Astrocyte (in vitro differentiated cells and primary cell): ENCODE results near the gene RIT2. TPM values are rescaled to one million over a fixed set of nuclear protein-coding genes. Genes with fewer than 3 reads are reported as not detected.

ENCODE experiments used
- DNase-seq: peaks from one replicate; pipeline ENCODE4 v3.0.0-alpha.2; 2010; ENCODE audit warnings: low read depth
- FAIRE-seq: peaks from 2 replicates; lab custom pipeline; 2011; peaks lifted over from hg19 to GRCh38; lab: Jason Lieb, UNC
- H2AFZ ChIP-seq: 2 replicates; pipeline ENCODE4 v1.6.0; 2012; ENCODE audit warnings: low read depth, low read length, inconsistent platforms
- H3K27ac ChIP-seq: 2 replicates; pipeline ENCODE4 v1.5.1; 2011; ENCODE audit warnings: low read depth, low read length, inconsistent platforms
- H3K27me3 ChIP-seq: 2 replicates; pipeline ENCODE4 v1.6.0; 2011; ENCODE audit warnings: low read length, inconsistent platforms; ENCODE audit not compliant: insufficient read depth
- H3K36me3 ChIP-seq: 2 replicates; pipeline ENCODE4 v1.5.1; 2011; ENCODE audit warnings: low read length, inconsistent platforms; ENCODE audit not compliant: insufficient read depth
- H3K4me1 ChIP-seq: 2 replicates; pipeline ENCODE4 v1.5.1; 2011; ENCODE audit warnings: low read length, inconsistent platforms; ENCODE audit not compliant: insufficient read depth
- H3K4me2 ChIP-seq: 2 replicates; pipeline ENCODE4 v1.6.0; 2012; ENCODE audit warnings: low read length, inconsistent platforms
- H3K4me3 ChIP-seq: 2 replicates; pipeline ENCODE4 v1.5.1; 2011; ENCODE audit warnings: low read depth, mild to moderate bottlenecking, low read length, inconsistent platforms; ENCODE audit not compliant: insufficient read depth
- H3K79me2 ChIP-seq: 2 replicates; pipeline ENCODE4 v1.6.0; 2012; ENCODE audit warnings: mild to moderate bottlenecking, low read length, inconsistent platforms; ENCODE audit not compliant: insufficient read depth
- H3K9ac ChIP-seq: 2 replicates; pipeline ENCODE4 v1.6.0; 2012; ENCODE audit warnings: mild to moderate bottlenecking, low read length, inconsistent platforms
- H3K9me3 ChIP-seq: 2 replicates; pipeline ENCODE4 v1.5.1; 2012; ENCODE audit warnings: low read depth, mild to moderate bottlenecking, low read length, inconsistent platforms; ENCODE audit not compliant: insufficient read depth
- H4K20me1 ChIP-seq: 2 replicates; pipeline ENCODE4 v1.6.0; 2012; ENCODE audit warnings: low read length, inconsistent platforms; ENCODE audit not compliant: insufficient read depth
- H3K27ac Mint-ChIP-seq: one replicate; pipeline ENCODE4 v1.8.0; 2021; ENCODE audit warnings: mild to moderate bottlenecking, mixed read lengths; ENCODE audit not compliant: unreplicated experiment
- H3K27me3 Mint-ChIP-seq: one replicate; pipeline ENCODE4 v1.8.0; 2021; ENCODE audit warnings: low read depth, mixed read lengths; ENCODE audit not compliant: unreplicated experiment
- H3K36me3 Mint-ChIP-seq: one replicate; pipeline ENCODE4 v1.8.0; 2021; ENCODE audit warnings: low read depth, mixed read lengths; ENCODE audit not compliant: unreplicated experiment
- H3K4me1 Mint-ChIP-seq: one replicate; pipeline ENCODE4 v1.8.0; 2021; ENCODE audit warnings: low read depth, mixed read lengths; ENCODE audit not compliant: unreplicated experiment
- H3K4me3 Mint-ChIP-seq: one replicate; pipeline ENCODE4 v1.8.0; 2021; ENCODE audit warnings: mild to moderate bottlenecking, moderate library complexity, mixed read lengths; ENCODE audit not compliant: unreplicated experiment
- H3K9me3 Mint-ChIP-seq: one replicate; pipeline ENCODE4 v1.8.0; 2021; ENCODE audit warnings: mild to moderate bottlenecking, mixed read lengths; ENCODE audit not compliant: unreplicated experiment
- EZH2 ChIP-seq: IDR thresholded peaks from 2 replicates; pipeline ENCODE4 v1.6.1; 2012; ENCODE audit warnings: mild to moderate bottlenecking, low read length, inconsistent platforms; ENCODE audit not compliant: insufficient read depth
- total RNA-seq: library from RNA; stranded (reverse); gene quantifications from 2 replicates; pipeline ENCODE4 v1.2.1, GENCODE V29; 2021
- TF ChIP-seq, protein P1 (sequence below): IDR thresholded peaks from 2 replicates; pipeline ENCODE4 v1.5.1; 2011; ENCODE audit warnings: low read depth, mild to moderate bottlenecking, inconsistent platforms, low read length, moderate library complexity; ENCODE audit not compliant: insufficient read depth

RIT2 gene
- total RNA-seq, 1 donor from 2014 or later: not detected

DNA sequence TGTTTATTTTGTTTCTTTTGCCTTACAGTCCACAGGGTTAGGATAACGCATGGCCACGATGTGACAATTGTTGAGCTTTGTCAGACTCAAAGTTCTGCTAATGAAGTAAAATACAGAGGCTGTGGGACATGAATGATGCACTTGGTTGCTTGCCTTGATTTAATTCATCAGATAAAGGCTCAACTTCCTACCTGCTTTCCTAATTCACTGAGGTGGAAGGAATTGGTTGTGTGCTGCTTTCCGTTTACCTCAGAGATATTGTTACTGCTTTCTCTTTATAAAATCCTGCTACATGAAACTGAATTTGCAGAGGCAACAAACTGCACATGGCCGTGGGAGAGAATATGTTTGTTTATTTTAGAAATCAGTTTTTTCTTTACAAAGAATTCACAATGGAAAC is 6.6 kb downstream of the RIT2 start:
- Histone ChIP-seq H3K4me2 (no peak overlapping the region), H3K4me3 (no peak overlapping the region), H2AFZ (no peak overlapping the region), H3K9me3 (no peaks in the 10 kb centered on the region), H3K27me3 (no peaks in the 10 kb centered on the region), H4K20me1 (no peaks in the 10 kb centered on the region), H3K79me2 (no peaks in the 10 kb centered on the region), H3K27ac (no peak overlapping the region), H3K36me3 (no peaks in the 10 kb centered on the region), H3K4me1 (no peaks in the 10 kb centered on the region), H3K9ac (no peak overlapping the region)
- Mint-ChIP-seq H3K36me3 (no peaks in the 10 kb centered on the region), H3K27me3 (no peaks in the 10 kb centered on the region), H3K27ac (no peak overlapping the region), H3K9me3 (no peaks in the 10 kb centered on the region), H3K4me1 (no peaks in the 10 kb centered on the region), H3K4me3 (no peak overlapping the region)
- DNase-seq (no peak), FAIRE-seq (no peak)
- TF ChIP-seq, protein P1, sequence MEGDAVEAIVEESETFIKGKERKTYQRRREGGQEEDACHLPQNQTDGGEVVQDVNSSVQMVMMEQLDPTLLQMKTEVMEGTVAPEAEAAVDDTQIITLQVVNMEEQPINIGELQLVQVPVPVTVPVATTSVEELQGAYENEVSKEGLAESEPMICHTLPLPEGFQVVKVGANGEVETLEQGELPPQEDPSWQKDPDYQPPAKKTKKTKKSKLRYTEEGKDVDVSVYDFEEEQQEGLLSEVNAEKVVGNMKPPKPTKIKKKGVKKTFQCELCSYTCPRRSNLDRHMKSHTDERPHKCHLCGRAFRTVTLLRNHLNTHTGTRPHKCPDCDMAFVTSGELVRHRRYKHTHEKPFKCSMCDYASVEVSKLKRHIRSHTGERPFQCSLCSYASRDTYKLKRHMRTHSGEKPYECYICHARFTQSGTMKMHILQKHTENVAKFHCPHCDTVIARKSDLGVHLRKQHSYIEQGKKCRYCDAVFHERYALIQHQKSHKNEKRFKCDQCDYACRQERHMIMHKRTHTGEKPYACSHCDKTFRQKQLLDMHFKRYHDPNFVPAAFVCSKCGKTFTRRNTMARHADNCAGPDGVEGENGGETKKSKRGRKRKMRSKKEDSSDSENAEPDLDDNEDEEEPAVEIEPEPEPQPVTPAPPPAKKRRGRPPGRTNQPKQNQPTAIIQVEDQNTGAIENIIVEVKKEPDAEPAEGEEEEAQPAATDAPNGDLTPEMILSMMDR: no peak
- no peak for TF ChIP-seq EZH2

DNA sequence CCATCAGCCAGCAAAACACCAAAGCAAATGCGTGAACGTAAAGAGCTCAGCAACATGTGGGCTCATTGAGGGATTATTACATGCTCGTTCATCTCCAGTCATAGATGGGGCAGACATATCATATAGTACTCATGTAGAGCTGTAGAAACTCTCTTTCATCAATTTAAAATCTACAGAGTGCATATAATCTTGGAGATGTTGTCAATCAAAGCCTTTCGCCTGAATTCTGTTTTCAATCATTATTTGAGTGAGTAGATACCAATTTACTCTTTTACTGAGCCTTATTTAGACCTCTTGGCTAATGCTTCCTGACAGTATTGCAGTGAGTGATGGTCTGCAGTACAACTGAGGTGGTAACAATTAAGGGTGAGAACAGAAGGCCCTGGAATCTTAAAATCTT is 7.0 kb downstream of the RIT2 start:
- H3K27me3 Mint-ChIP-seq: no peaks in the 10 kb centered on the region
- Histone ChIP-seq H3K9me3 (no peaks in the 10 kb centered on the region), H3K9ac (no peak overlapping the region), H3K4me3 (no peak overlapping the region), H3K4me1 (no peaks in the 10 kb centered on the region), H3K79me2 (no peaks in the 10 kb centered on the region), H3K27ac (no peak overlapping the region), H2AFZ (no peak overlapping the region), H3K36me3 (no peaks in the 10 kb centered on the region), H3K27me3 (no peaks in the 10 kb centered on the region), H3K4me2 (no peak overlapping the region), H4K20me1 (no peaks in the 10 kb centered on the region)
- H3K4me3 Mint-ChIP-seq: no peak overlapping the region
- no peaks in the 10 kb centered on the region for H3K9me3 Mint-ChIP-seq
- H3K36me3 Mint-ChIP-seq: no peaks in the 10 kb centered on the region
- FAIRE-seq (no peak), DNase-seq (no peak)
- no peaks in the 10 kb centered on the region for H3K4me1 Mint-ChIP-seq
- no peak overlapping the region for H3K27ac Mint-ChIP-seq
- TF ChIP-seq, protein P1: no peak
- TF ChIP-seq EZH2: no peak

DNA sequence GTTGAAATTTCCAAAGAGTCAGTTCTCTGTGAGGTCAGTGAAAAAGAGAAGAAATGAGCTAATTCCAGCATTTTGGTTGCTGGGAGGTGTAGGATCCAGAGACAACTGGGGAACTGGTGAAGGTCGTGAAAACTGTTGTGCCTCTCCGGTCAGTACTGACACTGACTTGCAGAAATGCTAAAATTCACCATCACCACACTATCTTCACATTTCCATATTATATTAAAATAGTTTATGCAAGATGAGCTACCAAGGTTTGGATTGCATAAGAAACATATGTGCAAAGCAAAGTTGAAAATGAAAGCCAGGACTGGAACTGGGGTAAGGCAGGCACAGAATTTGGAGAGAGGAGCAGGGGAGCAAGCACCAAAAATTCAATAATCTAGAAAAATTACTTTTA is 21.8 kb downstream of the RIT2 start:
- Mint-ChIP-seq H3K27me3 (no peaks in the 10 kb centered on the region), H3K4me1 (no peaks in the 10 kb centered on the region), H3K9me3 (no peaks in the 10 kb centered on the region), H3K36me3 (no peaks in the 10 kb centered on the region), H3K27ac (no peak overlapping the region), H3K4me3 (no peak overlapping the region)
- Histone ChIP-seq H3K9ac (no peak overlapping the region), H2AFZ (no peak overlapping the region), H3K27me3 (no peaks in the 10 kb centered on the region), H3K36me3 (no peaks in the 10 kb centered on the region), H3K4me1 (no peaks in the 10 kb centered on the region), H4K20me1 (no peaks in the 10 kb centered on the region), H3K79me2 (no peaks in the 10 kb centered on the region), H3K4me3 (no peak overlapping the region), H3K27ac (no peak overlapping the region), H3K4me2 (no peak overlapping the region), H3K9me3 (no peaks in the 10 kb centered on the region)
- FAIRE-seq: no peak
- no peak for DNase-seq
- TF ChIP-seq, protein P1: no peak
- TF ChIP-seq EZH2: no peak
